ENCODE data around the gene SLC2A14.
"Not testable (repeated sequence)": the region's sequence is repeated elsewhere in the genome, so short reads cannot be mapped to it uniquely, and the experiment has no call there.

Gene SLC2A14

DNA sequence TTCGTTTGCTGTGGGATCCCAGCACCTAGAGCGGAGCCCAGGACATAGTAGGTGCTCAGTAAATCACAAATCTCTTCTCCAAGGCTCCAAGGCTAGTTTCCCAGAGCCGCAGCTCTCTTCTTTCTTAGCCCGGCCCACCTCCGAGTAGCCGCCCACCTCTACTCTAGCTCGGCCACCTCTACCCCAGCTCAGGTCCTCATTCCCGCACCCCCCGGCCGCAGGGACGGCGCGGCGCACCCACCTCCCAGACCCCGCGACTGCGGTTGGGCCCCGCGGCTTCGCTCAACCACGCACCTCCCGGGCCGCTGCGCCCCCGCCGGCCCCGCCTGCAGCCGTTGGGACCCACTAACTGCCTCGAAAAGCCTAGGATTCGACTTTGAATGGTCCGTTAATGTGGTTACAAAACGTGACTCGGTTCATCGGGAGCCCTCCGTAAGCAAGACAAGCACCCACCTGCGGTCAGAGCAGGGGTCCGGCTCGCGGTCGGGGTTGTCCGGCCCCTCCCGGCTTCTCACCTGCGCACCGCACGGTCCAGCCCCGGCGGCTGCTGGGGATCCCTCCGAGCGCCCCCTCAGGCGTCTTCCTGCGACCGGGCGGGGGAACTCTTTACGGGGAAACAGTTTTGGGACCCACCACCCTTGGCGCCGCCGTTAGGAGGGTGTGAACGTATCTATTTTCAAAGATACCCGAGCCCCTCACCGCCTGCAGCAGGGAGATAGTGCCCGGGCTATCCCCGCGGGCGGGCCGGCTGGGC lies at the start of gene SLC2A14:
SLC2A14 (minus strand) TSS at position 350 of the 754 bp plus-strand sequence. CDS start 3,035 bp downstream, outside the sequence.
- no peak for DNase-seq (ENCODE audit: low read depth)
- H3K4me3 ChIP-seq (ENCODE audit: low read depth, low read length) = peak within 1 kb of the TSS; percentile 29

GRCh38 chr12:7921181-7921580 lies 48.5 kb upstream of the SLC2A14 start:
- DNase-seq (ENCODE audit: low read depth); H3K4me3 ChIP-seq (ENCODE audit: low read depth, low read length): not testable (repeated sequence)

GRCh38 chr12:7918268-7918590 lies 45.5 kb upstream of the SLC2A14 start:
- DNase-seq (ENCODE audit: low read depth); H3K4me3 ChIP-seq (ENCODE audit: low read depth, low read length): not testable (repeated sequence)

DNA sequence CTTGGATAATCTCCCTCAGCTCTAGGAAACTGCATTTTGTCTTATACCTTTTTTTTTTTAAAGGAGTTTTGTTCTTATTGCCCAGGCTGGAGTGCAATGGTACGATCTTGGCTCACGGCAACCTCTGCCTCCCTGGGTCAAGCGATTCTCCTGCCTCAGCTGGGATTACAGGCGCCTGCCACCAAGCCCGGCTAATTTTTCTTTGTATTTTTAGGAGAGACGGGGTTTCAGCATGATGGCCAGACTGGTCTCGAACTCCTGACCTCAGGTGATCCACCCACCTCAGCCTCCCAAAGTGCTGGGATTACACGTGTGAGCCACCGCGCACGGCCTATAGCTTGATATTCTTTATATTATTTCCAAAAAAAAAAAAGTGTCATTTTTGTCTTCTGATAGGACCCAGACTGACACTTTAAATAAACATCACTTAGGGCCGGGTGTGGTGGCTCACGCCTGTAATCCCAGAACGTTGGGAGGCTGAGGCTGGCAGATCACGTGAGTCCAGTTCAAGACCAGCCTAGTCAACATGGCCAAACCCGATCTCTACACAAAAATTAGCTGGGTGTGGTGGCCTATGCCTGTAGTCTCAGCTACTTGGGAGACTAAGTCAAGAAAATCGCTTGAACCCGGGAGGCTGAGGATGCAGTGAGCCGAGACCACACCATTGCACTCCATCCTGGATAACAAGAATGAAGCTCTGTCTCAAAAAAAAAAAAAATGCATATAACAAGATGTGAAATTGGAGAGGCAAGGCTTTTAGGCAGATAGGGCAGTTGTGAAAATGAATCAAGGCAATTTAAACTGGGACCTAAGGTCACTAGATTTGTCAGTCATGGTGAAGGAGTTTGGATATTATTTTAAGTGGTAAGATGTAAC lies 44.9 kb upstream of the SLC2A14 start:
- H3K4me3 ChIP-seq (ENCODE audit: low read depth, low read length) = no peak overlapping the region
- DNase-seq (ENCODE audit: low read depth) = no peak

DNA sequence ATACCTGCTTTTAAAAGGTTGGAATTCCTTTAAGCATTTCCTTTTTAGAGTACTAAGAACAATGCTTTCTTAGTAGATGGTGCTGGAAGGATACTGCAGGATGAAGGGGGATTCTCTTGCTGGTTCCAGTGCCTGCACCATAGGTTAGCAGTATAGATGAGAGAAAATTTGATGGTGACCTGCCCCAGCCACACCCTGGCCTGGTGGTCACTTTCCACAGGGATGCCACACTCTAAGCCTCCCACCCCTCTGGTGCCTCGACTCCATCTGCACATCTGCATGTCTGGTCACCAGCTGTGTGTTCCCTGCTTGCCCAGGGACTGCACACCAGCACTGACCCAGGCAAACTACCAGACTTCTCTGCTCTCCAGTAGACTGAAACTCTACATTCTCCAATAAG lies 44.2 kb upstream of the SLC2A14 start:
- H3K4me3 ChIP-seq (ENCODE audit: low read depth, low read length) = no peak overlapping the region
- DNase-seq (ENCODE audit: low read depth) = no peak

GRCh38 chr12:7915661-7916403 lies 43.1 kb upstream of the SLC2A14 start:
- DNase-seq (ENCODE audit: low read depth) = no peak
- H3K4me3 ChIP-seq (ENCODE audit: low read depth, low read length) = peak overlapping the region; percentile 27

DNA sequence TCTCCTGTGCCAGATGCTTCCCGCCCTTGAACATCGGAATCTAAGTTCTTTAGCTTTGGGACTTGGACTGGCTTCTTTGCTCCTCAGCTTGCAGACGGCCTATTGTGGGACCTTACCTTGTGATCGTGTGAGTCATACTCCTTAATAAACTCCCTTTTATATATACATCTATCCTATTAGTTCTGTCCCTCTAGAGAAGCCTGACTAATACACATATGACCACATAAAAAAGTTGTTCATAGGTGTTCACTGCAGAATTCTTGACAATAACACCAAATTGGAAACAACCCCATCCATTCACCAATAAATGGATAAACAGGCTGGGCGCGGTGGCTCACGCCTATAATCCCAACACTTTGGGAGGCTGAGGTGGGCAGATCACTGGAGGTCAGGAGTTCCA lies 37.4 kb upstream of the SLC2A14 start:
- not testable (repeated sequence) for H3K4me3 ChIP-seq (ENCODE audit: low read depth, low read length); DNase-seq (ENCODE audit: low read depth)

- no peak overlapping the region for H3K4me3 ChIP-seq (ENCODE audit: low read depth, low read length)
- no peak for DNase-seq (ENCODE audit: low read depth)
Measured at GRCh38 chr12:7907009-7907408, 34.3 kb upstream of the SLC2A14 start.

GRCh38 chr12:7906303-7906702 lies 33.6 kb upstream of the SLC2A14 start:
- not testable (repeated sequence) for H3K4me3 ChIP-seq (ENCODE audit: low read depth, low read length)

DNA sequence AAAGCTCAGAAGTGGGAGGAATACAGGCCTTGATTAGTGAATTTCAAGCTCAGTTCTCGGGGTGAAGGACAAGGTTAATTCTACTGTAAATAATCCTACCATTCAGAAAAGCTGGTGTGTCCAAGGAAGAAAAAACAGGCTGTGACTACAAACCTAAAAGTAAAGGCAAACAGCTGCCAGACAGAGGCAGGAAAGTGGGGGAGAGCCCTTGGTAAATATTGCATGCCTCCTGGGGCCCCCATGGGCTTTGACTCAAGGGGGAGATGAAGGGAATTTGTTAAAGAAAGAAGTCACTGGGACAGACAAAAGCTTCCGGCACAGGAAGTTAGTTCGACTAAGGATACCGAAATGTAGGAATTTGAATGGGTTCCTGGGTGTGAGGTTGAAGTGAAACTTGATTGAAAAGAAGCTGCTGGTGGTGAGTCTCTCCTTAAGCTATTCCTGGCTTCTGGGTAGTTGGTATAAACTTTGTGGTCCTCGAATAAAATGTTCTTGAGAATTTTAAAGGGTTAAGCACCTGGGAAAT lies 32.9 kb upstream of the SLC2A14 start:
- DNase-seq (ENCODE audit: low read depth); H3K4me3 ChIP-seq (ENCODE audit: low read depth, low read length): not testable (repeated sequence)

More at GRCh38 chr12:7906303-7906702, 33.6 kb upstream of the SLC2A14 start:
- DNase-seq (ENCODE audit: low read depth) = not testable (repeated sequence)

DNA sequence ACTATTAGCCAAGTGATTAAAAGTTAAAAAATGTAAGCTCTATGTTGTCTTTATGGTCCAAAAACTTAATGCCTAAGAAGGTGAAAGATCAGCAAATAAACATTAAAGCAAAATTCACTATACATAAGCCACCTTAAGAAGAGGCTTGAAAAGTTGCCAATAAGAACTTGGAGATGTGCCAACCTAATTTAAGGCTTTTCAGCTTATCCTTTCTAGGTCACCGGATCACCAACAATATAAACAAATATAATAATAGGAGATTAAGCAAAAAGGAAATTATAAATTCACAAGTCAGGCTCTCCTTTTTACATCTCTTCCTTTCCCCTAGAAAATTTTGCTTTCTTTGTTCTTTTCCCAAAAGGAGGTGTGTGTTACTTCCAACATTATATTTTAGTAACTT lies 32.4 kb upstream of the SLC2A14 start:
- DNase-seq (ENCODE audit: low read depth) = no peak
- H3K4me3 ChIP-seq (ENCODE audit: low read depth, low read length) = no peak overlapping the region

DNA sequence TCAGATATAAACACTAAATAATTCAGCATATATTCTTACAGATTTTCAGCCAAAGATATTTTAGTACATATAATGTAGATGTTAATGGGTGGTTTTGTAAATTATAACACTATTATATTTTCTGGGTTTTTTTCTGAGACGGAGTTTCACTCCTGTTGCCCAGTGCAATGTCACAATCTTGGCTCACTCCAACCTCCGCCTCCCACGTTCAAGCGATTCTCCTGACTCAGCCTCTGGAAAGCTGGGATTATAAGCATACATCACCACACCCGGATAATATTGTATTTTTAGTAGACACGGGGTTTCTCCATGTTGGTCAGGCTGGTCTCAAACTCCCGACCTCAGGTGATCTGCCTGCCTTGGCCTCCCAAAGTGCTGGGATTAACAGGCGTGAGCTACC lies 29.7 kb upstream of the SLC2A14 start:
- not testable (repeated sequence) for H3K4me3 ChIP-seq (ENCODE audit: low read depth, low read length); DNase-seq (ENCODE audit: low read depth)

DNA sequence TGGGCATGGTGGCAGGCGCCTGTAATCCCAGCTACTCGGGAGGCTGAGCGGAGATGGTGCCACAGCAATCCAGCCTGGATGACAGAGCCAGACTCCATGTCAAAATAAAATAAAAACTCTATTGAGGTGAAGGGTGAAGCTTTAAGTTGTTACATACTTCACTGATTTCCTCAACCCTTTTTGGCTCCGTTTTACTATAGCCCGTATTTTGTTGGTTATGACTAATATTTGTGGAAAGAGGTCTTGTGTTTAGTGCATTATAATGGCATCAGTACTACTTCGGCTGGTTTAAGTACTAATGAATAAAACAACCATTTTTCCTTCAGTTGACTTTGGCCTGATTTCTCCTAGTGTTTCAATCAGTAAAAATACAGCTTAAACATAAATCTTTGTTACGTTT lies 27.0 kb upstream of the SLC2A14 start:
- H3K4me3 ChIP-seq (ENCODE audit: low read depth, low read length) = no peak overlapping the region
- no peak for DNase-seq (ENCODE audit: low read depth)

GRCh38 chr12:7896726-7897125 lies 24.0 kb upstream of the SLC2A14 start:
- not testable (repeated sequence) for DNase-seq (ENCODE audit: low read depth); H3K4me3 ChIP-seq (ENCODE audit: low read depth, low read length)

- DNase-seq (ENCODE audit: low read depth) = no peak
- H3K4me3 ChIP-seq (ENCODE audit: low read depth, low read length) = no peak overlapping the region
Measured at GRCh38 chr12:7892186-7892980, 19.7 kb upstream of the SLC2A14 start.

- no peak overlapping the region for H3K4me3 ChIP-seq (ENCODE audit: low read depth, low read length)
- no peak for DNase-seq (ENCODE audit: low read depth)
Measured at GRCh38 chr12:7884689-7885088, 12.0 kb upstream of the SLC2A14 start.

DNA sequence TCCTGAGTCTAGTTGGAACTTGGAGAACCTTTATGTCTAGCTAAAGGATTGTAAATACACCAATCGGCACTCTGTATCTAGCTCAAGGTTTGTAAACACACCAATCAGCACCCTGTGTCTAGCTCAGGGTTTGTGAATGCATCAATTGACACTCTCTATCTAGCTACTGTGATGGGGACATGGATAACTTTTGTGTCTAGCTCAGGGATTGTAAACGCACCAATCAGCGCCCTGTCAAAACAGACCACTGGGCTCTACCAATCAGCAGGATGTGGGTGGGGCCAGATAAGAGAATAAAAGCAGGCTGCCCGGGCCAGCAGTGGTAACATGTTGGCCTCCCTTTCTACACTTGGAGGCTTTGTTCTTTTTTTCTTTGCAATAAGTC lies 9.0 kb upstream of the SLC2A14 start:
- H3K4me3 ChIP-seq (ENCODE audit: low read depth, low read length) = not testable (repeated sequence)

GRCh38 chr12:7880952-7881735 lies 8.4 kb upstream of the SLC2A14 start:
- not testable (repeated sequence) for H3K4me3 ChIP-seq (ENCODE audit: low read depth, low read length); DNase-seq (ENCODE audit: low read depth)

More for the DNA sequence above, 9.0 kb upstream of the SLC2A14 start:
- DNase-seq (ENCODE audit: low read depth) = not testable (repeated sequence)

Data from skeletal muscle cell (primary cell).